ENCODE results near the gene PVALEF. TPM values are rescaled to one million over a fixed set of nuclear protein-coding genes. Genes with fewer than 3 reads are reported as not detected.

Gene PVALEF
- total and polyA plus RNA-seq, 2 experiments from 2014 or later: not detected

DNA sequence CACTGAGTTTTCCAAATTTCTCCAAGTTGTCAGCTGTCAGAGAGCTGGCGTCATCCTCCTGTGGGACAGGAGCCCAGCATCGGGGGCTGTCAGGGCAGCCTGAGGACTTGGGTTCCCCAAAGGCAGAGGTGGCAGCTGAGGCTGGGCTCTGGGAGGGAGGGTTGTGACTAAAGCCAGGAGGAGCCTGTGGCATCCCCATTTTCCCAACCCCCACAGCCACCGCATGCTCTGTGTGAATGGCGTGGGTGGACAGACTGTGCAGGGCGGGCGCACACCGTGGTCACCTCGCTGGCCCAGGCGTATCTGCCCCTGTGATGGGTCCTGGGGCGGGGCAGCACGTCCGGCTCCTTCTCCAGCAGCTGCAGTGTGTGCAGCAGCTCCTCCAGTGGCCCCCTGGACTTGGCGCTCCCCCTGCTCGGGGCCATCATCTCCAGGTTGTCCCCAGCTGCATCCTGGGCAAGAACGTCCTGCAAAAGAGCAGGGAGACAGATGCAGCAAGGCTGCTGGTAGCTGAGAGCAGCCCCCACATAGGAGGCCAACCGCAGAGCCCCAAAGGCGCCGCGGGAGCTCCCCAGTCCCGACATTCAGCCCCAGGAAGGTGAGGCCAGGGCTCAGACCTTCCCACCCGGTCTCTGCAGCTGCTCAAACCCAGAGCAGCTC lies 32.7 kb downstream of the PVALEF start:
- H2AFZ ChIP-seq: no peak overlapping the region
- no peaks in the 10 kb centered on the region for H4K20me1 ChIP-seq (ENCODE audit: insufficient read depth)
- H3K27ac ChIP-seq: no peak overlapping the region
- no peaks in the 10 kb centered on the region for H3K9me3 ChIP-seq (ENCODE audit: low read depth)
- H3K4me1 ChIP-seq (ENCODE audit: insufficient read depth): no peaks in the 10 kb centered on the region
- H3F3A ChIP-seq (ENCODE audit: insufficient read depth): no peaks in the 10 kb centered on the region
- no peaks in the 10 kb centered on the region for H3K27me3 ChIP-seq (replicated peaks; ENCODE audit: insufficient read depth)
- no peak overlapping the region for H3K9ac ChIP-seq
- 91% methylated on average over 20 to 21 of the region's 21 CpGs for WGBS, 2 experiments (ENCODE audit: low coverage in 1 of 2, low lambda C conversion rate in 2 of 2, missing lambda C conversion rate in 2 of 2)
- TF ChIP-seq EZH2phosphoT487 (IDR thresholded peaks at IDR 0.05; ENCODE audit: insufficient read depth, low read depth) (no peak), EZH2 (IDR thresholded peaks at IDR 0.05; ENCODE audit: insufficient read depth, poor library complexity, severe bottlenecking) (no peak)
- in situ Hi-C loops (cut with MboI): no loop called here
- no peaks in the 10 kb centered on the region for H3K36me3 ChIP-seq (ENCODE audit: low read depth)
- no peak for DNase-seq
- H3K4me3 ChIP-seq: no peak overlapping the region
- H3K9me2 ChIP-seq (ENCODE audit: insufficient read depth): no peaks in the 10 kb centered on the region
- H3K4me2 ChIP-seq (ENCODE audit: unreplicated experiment): no peak overlapping the region
- no peaks in the 10 kb centered on the region for H3K79me2 ChIP-seq (ENCODE audit: insufficient read depth)

- no peak overlapping the region for H3K4me3 ChIP-seq
Observed at GRCh38 chr17:81198826-81199481, 33.6 kb downstream of the PVALEF start.

DNA sequence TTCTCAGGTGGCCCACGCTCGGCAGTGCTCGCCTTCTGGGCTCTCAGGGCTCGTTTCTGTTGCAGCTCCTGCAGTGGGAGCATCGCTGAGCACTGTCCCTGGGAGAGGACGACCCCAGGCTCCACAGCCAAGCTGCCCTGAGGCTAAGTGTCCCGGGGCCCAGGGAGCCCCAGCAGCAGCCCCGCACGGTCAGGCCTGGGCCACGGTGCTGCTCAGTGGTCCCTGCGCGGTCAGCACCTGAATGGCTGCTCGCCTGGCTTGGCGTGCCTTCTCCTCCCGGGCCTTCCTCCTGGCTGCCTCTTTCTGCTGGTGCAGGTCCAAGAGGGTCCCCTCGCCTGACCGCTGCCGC lies 34.1 kb downstream of the PVALEF start:
- Histone ChIP-seq H4K20me1 (ENCODE audit: insufficient read depth) (no peaks in the 10 kb centered on the region), H3K27me3 (replicated peaks; ENCODE audit: insufficient read depth) (no peaks in the 10 kb centered on the region), H3K36me3 (ENCODE audit: low read depth) (no peaks in the 10 kb centered on the region), H3K4me2 (ENCODE audit: unreplicated experiment) (no peak overlapping the region), H3K4me1 (ENCODE audit: insufficient read depth) (no peaks in the 10 kb centered on the region), H3K4me3 (no peak overlapping the region), H3K9me2 (ENCODE audit: insufficient read depth) (no peaks in the 10 kb centered on the region), H3K9ac (no peak overlapping the region), H3K27ac (no peak overlapping the region), H3K9me3 (ENCODE audit: low read depth) (no peaks in the 10 kb centered on the region), H3F3A (ENCODE audit: insufficient read depth) (no peaks in the 10 kb centered on the region), H2AFZ (no peak overlapping the region), H3K79me2 (ENCODE audit: insufficient read depth) (no peaks in the 10 kb centered on the region)
- WGBS, 2 experiments (ENCODE audit: low coverage in 1 of 2, low lambda C conversion rate in 2 of 2, missing lambda C conversion rate in 2 of 2): 92 to 93% methylated on average over 18 of the region's 18 CpGs
- in situ Hi-C loops (cut with MboI): no loop called here
- no peak for DNase-seq
- TF ChIP-seq EZH2 (IDR thresholded peaks at IDR 0.05; ENCODE audit: insufficient read depth, poor library complexity, severe bottlenecking) (no peak), EZH2phosphoT487 (IDR thresholded peaks at IDR 0.05; ENCODE audit: insufficient read depth, low read depth) (no peak)

More at GRCh38 chr17:81198826-81199481, 33.6 kb downstream of the PVALEF start:
- Histone ChIP-seq H3K79me2 (ENCODE audit: insufficient read depth) (no peaks in the 10 kb centered on the region), H3K4me1 (ENCODE audit: insufficient read depth) (no peaks in the 10 kb centered on the region), H3F3A (ENCODE audit: insufficient read depth) (no peaks in the 10 kb centered on the region), H3K27me3 (replicated peaks; ENCODE audit: insufficient read depth) (no peaks in the 10 kb centered on the region), H3K9me3 (ENCODE audit: low read depth) (no peaks in the 10 kb centered on the region), H4K20me1 (ENCODE audit: insufficient read depth) (no peaks in the 10 kb centered on the region), H3K4me2 (ENCODE audit: unreplicated experiment) (no peak overlapping the region), H2AFZ (no peak overlapping the region), H3K27ac (no peak overlapping the region), H3K9ac (no peak overlapping the region), H3K36me3 (ENCODE audit: low read depth) (no peaks in the 10 kb centered on the region), H3K9me2 (ENCODE audit: insufficient read depth) (no peaks in the 10 kb centered on the region)
- WGBS, 2 experiments (ENCODE audit: low coverage in 1 of 2, low lambda C conversion rate in 2 of 2, missing lambda C conversion rate in 2 of 2): 93 to 97% methylated on average over 22 of the region's 22 CpGs
- no peak for DNase-seq
- in situ Hi-C loops (cut with MboI): no loop called here
- TF ChIP-seq EZH2phosphoT487 (IDR thresholded peaks at IDR 0.05; ENCODE audit: insufficient read depth, low read depth) (no peak), EZH2 (IDR thresholded peaks at IDR 0.05; ENCODE audit: insufficient read depth, poor library complexity, severe bottlenecking) (no peak)

DNA sequence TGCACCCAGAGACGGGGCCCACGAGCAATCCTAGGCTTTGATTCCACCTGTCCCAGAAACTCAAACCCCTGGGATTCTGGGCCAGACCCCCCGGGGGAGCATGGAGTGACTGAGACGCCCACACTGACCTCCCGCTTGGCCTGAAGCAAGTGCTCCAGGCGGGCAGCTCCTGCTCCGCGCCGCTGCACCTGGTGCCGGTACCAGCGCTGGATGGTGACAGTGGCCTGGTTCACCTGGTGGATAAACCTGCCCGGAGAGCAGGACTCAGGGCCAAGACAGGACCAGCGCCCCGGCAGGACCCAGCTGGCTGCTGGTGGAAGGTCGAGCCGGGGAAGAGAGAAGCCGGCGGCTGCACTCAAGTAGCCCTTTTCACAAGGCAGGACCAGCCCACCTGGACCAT lies 34.9 kb downstream of the PVALEF start:
- H3K36me3 ChIP-seq (ENCODE audit: low read depth): no peaks in the 10 kb centered on the region
- no peak overlapping the region for H3K4me3 ChIP-seq
- no peaks in the 10 kb centered on the region for H3K9me2 ChIP-seq (ENCODE audit: insufficient read depth)
- TF ChIP-seq EZH2 (IDR thresholded peaks at IDR 0.05; ENCODE audit: insufficient read depth, poor library complexity, severe bottlenecking): no peak
- TF ChIP-seq EZH2phosphoT487 (IDR thresholded peaks at IDR 0.05; ENCODE audit: insufficient read depth, low read depth): no peak
- no peaks in the 10 kb centered on the region for H3K79me2 ChIP-seq (ENCODE audit: insufficient read depth)
- no peak for DNase-seq
- H4K20me1 ChIP-seq (ENCODE audit: insufficient read depth): no peaks in the 10 kb centered on the region
- no peak overlapping the region for H2AFZ ChIP-seq
- no peaks in the 10 kb centered on the region for H3F3A ChIP-seq (ENCODE audit: insufficient read depth)
- in situ Hi-C loops (cut with MboI): no loop called here
- WGBS, 2 experiments (ENCODE audit: low coverage in 1 of 2, low lambda C conversion rate in 2 of 2, missing lambda C conversion rate in 2 of 2): 97 to 99% methylated on average over 18 of the region's 18 CpGs
- no peak overlapping the region for H3K9ac ChIP-seq
- H3K27me3 ChIP-seq (replicated peaks; ENCODE audit: insufficient read depth): no peaks in the 10 kb centered on the region
- no peak overlapping the region for H3K4me2 ChIP-seq (ENCODE audit: unreplicated experiment)
- no peaks in the 10 kb centered on the region for H3K4me1 ChIP-seq (ENCODE audit: insufficient read depth)
- H3K27ac ChIP-seq: no peak overlapping the region
- no peaks in the 10 kb centered on the region for H3K9me3 ChIP-seq (ENCODE audit: low read depth)

Data from GM23248 (cell line).